Measurements from ENCODE around the gene SUCLA2. TPM values are rescaled to one million over a fixed set of nuclear protein-coding genes. Genes with fewer than 3 reads are reported as not detected.
"Not testable (repeated sequence)": the region's sequence is repeated elsewhere in the genome, so short reads cannot be mapped to it uniquely, and the experiment has no call there.

The SUCLA2 gene
- total RNA-seq, 1 donor, result 59.2 TPM

GRCh38 chr13:47945738-47946137 is 55.3 kb downstream of the SUCLA2 start:
- peak; percentile 90 for DNase-seq (ENCODE audit: low read depth)
- no peak overlapping the region for H3K4me3 ChIP-seq (ENCODE audit: low read depth, low read length)
- no peak for TF ChIP-seq CTCF (IDR thresholded peaks at IDR 0.05; ENCODE audit: insufficient read depth, low read depth, low read length)

- DNase-seq (ENCODE audit: low read depth); H3K4me3 ChIP-seq (ENCODE audit: low read depth, low read length): not testable (repeated sequence)
Observed at GRCh38 chr13:47945146-47945545, 55.9 kb downstream of the SUCLA2 start.

DNA sequence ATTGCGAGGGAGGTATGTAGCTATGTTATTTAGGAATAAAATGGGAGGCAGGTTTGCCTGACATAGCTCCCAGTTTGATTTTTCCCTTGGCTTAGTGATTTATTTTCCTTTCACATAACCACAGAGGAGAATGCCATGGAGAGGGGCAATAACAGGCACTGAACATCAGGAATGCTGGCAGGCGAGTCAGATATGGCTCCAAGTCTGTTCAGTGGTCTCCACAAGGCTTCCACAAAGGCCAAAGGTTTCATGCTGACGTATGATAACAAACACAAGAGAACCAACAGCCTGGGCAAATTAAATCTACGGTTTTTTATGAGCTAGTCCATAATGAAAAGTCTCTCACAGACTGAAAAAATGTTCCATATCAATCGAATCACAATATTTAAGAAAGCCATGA is 66.7 kb downstream of the SUCLA2 start:
- no peak overlapping the region for H3K4me3 ChIP-seq (ENCODE audit: low read depth, low read length)
- no peak for TF ChIP-seq CTCF (IDR thresholded peaks at IDR 0.05; ENCODE audit: insufficient read depth, low read depth, low read length)
- peak; percentile 2 for DNase-seq (ENCODE audit: low read depth)

- no peak overlapping the region for H3K4me3 ChIP-seq (ENCODE audit: low read depth, low read length)
- DNase-seq (ENCODE audit: low read depth), result peak; percentile 13
- no peak for TF ChIP-seq CTCF (IDR thresholded peaks at IDR 0.05; ENCODE audit: insufficient read depth, low read depth, low read length)
Observed at GRCh38 chr13:47932950-47933923, 67.8 kb downstream of the SUCLA2 start.

- no peak overlapping the region for H3K4me3 ChIP-seq (ENCODE audit: low read depth, low read length)
- no peak for DNase-seq (ENCODE audit: low read depth)
- TF ChIP-seq CTCF (IDR thresholded peaks at IDR 0.05; ENCODE audit: insufficient read depth, low read depth, low read length), result no peak
Observed at GRCh38 chr13:47930649-47931165, 70.4 kb downstream of the SUCLA2 start.

GRCh38 chr13:47929156-47929555 is 71.9 kb downstream of the SUCLA2 start:
- TF ChIP-seq CTCF (IDR thresholded peaks at IDR 0.05; ENCODE audit: insufficient read depth, low read depth, low read length), result no peak
- no peak for DNase-seq (ENCODE audit: low read depth)
- H3K4me3 ChIP-seq (ENCODE audit: low read depth, low read length), result no peak overlapping the region

GRCh38 chr13:47917022-47917574 is 84.0 kb downstream of the SUCLA2 start:
- no peak overlapping the region for H3K4me3 ChIP-seq (ENCODE audit: low read depth, low read length)
- no peak for TF ChIP-seq CTCF (IDR thresholded peaks at IDR 0.05; ENCODE audit: insufficient read depth, low read depth, low read length)
- no peak for DNase-seq (ENCODE audit: low read depth)

Measured in fibroblast of villous mesenchyme (primary cell).